ENCODE measurements around the gene ARL16. TPM values are rescaled to one million over a fixed set of nuclear protein-coding genes. Genes with fewer than 3 reads are reported as not detected.

Gene ARL16, protein sequence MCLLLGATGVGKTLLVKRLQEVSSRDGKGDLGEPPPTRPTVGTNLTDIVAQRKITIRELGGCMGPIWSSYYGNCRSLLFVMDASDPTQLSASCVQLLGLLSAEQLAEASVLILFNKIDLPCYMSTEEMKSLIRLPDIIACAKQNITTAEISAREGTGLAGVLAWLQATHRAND
- 47.7 to 57.9 TPM (median 50.2 TPM) in 5 replicates for total RNA-seq (2022; extraction: Qiagen RNA extraction; ENCODE audit: low read depth)

DNA sequence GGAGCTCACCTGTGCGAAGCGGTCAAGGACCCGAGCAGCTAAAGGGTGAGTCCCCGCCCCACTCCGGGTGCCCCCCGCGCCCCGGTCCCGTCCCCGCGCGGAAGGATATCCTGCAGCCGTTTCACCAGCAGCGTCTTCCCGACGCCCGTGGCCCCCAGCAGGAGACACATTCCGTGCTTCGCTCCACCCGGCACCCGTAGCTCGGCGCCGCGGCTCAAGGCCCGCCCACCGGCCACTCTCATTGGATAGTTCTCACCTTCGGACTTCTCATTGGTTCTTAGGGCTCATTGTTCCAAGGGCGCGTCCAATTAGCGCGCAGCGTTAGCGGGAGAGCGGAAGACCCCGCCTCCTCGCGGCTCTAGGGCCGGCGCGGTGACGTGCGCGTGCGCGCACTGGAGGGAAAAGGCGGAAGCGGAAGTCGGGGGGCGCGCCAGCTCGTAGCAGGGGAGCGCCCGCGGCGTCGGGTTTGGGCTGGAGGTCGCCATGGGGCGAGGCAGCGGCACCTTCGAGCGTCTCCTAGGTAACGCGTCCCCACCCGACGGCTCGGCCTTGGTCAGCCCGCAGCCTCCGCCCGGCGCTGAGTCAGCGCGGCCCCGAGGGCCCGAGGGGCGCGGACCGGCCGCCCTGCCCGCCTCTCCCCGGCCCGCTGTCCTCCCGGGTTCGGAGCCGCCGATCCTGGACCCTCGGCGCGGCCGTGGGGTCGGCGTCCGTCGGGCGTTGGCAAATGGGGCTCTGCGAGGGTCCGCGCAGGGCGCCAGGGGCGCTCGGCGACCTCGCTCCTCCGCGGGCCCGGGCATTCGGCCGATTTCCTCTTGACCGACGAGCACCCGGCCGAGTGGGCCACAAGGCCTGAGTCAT lies at the start of gene ARL16, which contains the start of gene HGS:
Gene ARL16, minus strand, starts transcription at position 214 of the 858 bp plus-strand sequence. Its CDS starts 44 bp downstream, at position 170.
Gene HGS, plus strand, starts transcription at position 428 of the 858 bp plus-strand sequence. Its CDS starts 56 bp downstream, at position 484.

DNA sequence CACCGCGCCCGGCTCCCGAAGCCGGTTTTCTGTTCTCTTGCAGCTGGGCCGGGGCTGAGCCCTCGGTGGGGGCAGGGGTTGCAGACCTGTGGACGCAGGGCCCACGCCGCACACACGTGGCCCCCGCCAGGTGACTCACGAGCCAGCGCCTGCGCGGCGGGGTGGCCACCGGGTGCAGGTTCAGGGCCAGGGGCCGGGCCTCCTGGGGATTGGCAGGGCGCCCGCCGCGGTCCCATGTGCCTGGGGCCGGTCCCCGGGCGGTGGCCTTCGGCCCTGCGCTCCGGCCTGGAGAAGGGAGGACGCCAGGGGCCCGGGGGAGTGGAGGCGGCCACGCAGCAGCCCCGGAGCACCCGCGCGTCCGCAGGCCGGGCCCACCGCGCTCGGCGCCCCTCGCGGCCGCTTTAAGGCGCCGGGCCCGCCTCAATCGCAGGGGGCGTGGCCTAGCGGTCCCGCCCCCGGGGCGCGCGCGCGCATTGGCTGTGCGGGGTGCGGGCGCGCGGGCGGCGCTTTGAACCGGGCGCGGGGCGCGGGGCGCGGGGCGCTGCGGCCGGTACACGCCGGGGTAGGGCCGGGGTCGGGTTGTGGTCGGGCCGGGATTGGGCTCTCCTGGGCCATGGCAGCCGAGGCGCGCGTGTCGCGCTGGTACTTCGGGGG lies 28.3 kb upstream of the ARL16 start, which contains the start of gene SLC25A10:
Gene SLC25A10, plus strand, starts transcription at position 471 of the 654 bp plus-strand sequence. Its CDS starts 143 bp downstream, at position 614.

DNA sequence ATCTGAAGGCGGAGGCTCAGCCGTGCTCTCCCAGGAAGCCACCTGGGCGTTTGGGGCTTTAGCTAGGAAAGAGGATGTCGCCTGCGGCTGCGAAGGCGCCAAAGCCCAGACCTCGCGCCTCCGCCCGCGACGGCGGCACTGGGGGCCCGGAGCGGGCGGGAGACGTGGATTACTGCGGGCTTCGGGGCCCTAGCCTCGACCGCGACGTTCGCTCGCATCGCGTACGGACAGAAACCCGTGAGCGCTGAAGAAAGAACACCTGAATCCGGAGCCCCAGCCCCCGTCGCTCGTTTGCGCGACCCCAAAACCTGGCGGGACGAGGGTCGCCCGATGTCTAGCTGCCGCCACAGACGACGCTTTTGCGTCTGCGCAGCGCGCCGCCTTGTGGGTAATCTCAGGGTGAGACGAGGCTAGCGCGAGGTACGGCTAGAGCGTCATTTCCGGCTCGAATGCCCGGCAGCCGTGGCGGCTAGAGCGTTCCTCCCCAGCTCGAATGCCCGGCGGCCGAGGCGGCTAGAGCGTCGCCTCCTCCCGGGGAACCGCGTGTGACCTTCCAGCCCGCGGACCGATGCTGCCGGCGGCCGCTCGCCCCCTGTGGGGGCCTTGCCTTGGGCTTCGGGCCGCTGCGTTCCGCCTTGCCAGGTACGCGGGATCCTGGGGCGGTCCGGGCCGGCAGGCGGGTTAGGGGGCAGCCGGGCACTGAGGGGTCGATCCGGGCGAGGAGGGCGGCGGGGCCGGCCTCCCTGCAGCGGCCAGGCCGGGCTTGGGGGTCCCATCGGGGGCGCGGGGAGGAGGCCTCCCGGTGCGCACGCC lies 19.5 kb upstream of the ARL16 start, which contains the start of gene MRPL12:
Gene MRPL12, plus strand, starts transcription at position 434 of the 813 bp plus-strand sequence. Its CDS starts 135 bp downstream, at position 569.

DNA sequence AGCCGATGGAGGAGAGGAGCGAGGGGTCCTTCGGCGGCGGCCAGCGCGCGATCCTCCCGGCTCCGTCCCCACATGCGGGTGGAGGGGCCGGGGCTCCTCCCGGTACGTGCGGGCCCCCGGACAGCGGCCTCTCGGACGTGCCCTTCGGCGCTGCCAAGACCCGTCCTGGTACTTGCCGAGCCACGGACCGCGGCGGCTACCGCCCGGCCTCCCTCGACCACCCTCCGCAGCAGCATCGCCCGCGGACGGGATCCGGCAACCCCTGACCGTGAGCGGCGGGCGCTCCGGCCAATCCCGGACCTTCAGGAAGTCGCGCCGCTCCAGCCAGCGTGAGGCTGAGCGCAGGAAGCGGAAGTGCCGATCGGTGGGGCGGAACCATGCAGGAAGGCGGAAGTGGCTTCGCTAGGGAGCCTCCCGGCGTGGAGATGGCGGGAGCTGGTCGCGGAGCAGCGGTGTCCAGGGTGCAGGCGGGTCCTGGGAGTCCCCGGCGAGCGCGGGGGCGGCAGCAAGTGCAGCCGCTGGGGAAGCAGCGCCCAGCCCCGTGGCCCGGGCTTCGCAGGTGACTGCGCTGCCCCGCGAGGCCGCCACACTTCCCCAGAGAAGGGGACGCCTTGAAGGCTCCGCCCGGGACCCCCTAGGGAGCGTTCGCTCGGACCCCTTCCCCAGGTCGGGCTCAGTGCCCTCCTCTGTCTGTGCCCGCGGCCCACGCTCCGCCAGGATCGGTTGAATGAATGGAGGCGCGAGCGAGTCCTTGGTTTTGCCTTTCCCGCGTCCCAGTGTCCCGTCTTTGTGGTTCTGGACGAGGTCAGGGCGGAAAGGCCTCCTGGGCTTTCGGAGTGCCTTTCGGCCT lies 17.0 kb downstream of the ARL16 start, which contains the start of the genes CCDC137 and OXLD1:
Gene CCDC137, plus strand, starts transcription at position 396 of the 850 bp plus-strand sequence. Its CDS starts 30 bp downstream, at position 426.
Gene OXLD1, minus strand, starts transcription at position 264 of the 850 bp plus-strand sequence. Its CDS starts 28 bp downstream, at position 236.

DNA sequence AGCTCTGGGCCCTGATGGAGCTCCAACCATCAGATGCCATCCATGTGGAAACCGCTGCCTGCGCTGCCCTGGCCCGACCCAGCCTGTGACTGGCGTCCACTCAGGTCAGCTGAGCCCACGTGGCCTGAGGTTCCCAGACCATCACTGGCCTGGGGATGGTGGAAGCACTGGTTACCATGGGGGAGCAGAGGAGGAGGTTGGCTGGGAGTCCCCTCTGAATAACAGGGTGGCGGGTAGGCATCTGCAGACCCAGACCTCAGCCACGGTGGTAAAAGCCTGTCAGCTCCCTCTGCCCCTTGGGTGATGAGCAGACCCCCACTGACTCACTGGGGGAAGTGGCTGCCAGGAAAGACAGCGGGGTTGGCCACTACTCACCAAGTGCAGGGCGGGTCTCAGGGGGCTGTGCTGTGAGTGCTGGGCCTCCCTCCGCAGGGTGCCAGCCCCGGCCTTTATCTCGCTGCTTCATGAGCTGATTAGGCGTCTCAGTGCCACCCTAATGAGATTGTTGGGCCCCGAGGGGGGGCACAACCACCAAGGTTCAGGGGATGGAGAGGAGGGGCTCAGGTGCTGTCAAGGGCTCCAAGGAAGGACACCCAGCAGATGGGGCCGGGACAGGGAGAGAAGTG lies 27.4 kb downstream of the ARL16 start, which contains the start of gene PDE6G:
Gene PDE6G, minus strand, starts transcription at position 425 of the 626 bp plus-strand sequence. CDS start 3,237 bp downstream, outside the sequence.

DNA sequence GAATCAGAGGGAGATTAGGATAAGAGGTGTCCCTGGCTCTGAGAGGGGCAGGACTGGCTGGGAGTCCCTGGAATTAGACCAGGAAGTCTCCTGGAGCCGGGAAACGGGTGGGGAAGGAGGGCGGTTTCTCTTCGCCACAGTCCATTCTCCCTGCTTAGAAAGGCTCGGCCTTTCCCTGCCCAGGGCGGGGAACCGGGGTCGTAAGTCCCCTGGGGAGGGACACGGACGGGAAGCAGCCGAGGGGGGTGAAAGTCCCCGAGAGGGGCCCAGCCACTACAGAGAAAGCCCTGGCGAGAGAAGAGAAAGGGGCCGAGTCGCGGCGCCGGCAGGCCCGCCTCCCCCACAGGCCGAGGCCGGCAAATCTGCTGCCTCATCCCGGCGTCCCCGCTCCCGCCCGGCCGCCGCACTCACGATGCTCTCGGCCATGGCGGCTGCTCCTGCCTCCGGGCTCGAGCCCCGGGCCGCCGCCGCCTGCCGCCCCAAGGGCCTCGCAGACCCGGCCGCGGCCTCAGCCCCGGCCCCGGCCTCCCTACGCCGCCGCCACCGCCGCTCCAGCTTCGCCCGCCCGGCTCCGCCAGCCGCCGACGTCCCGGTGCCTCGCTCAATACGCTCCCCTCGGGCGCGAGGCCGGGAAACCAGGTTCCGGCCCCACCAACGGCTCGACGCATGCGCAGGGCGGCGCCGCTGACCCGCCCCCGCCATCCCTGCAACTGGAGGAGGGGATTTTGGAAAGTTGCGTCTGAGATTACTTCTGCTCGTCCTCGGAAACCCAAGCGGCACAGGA lies 46.9 kb downstream of the ARL16 start, which contains the start of the genes NPLOC4 and TSPAN10:
Gene NPLOC4, minus strand, starts transcription at position 608 of the 784 bp plus-strand sequence. Its CDS starts 182 bp downstream, at position 426.
Gene TSPAN10, plus strand, starts transcription at position 692 of the 784 bp plus-strand sequence. CDS start 5,217 bp downstream, outside the sequence.

Other genes with a start within 250 kb of the ARL16 start
- gene ACTG1, start 171.0 kb downstream of the ARL16 start, total RNA-seq (2022; extraction: Qiagen RNA extraction; ENCODE audit: low read depth) = 4,800 to 5,938 TPM (median 5,251 TPM) in 5 replicates
- gene FSCN2, start 155.4 kb downstream of the ARL16 start, total RNA-seq (2022; extraction: Qiagen RNA extraction; ENCODE audit: low read depth) = 0.71 to 1.4 TPM (median 0.79 TPM) in 5 replicates
- gene FAAP100, start 131.4 kb downstream of the ARL16 start, total RNA-seq (2022; extraction: Qiagen RNA extraction; ENCODE audit: low read depth) = 19.0 to 27.6 TPM (median 25.8 TPM) in 5 replicates
- gene NPLOC4, start 46.7 kb downstream of the ARL16 start, total RNA-seq (2022; extraction: Qiagen RNA extraction; ENCODE audit: low read depth) = 86.1 to 108 TPM (median 97.3 TPM) in 5 replicates
- 4.2 to 5.9 TPM (median 4.7 TPM) in 5 replicates for gene TSPAN10, start 46.6 kb downstream of the ARL16 start, total RNA-seq (2022; extraction: Qiagen RNA extraction; ENCODE audit: low read depth)
- gene PDE6G, start 27.3 kb downstream of the ARL16 start, total RNA-seq (2022; extraction: Qiagen RNA extraction; ENCODE audit: low read depth) = 1.6 to 3.1 TPM (median 2.3 TPM) in 5 replicates
- 37.5 to 61.3 TPM (median 57.4 TPM) in 5 replicates for gene OXLD1, start 17.2 kb downstream of the ARL16 start, total RNA-seq (2022; extraction: Qiagen RNA extraction; ENCODE audit: low read depth)
- 58.3 to 75.7 TPM (median 65.0 TPM) in 5 replicates for gene CCDC137, start 17.1 kb downstream of the ARL16 start, total RNA-seq (2022; extraction: Qiagen RNA extraction; ENCODE audit: low read depth)
- gene HGS, start 214 bp upstream of the ARL16 start, total RNA-seq (2022; extraction: Qiagen RNA extraction; ENCODE audit: low read depth) = 138 to 202 TPM (median 194 TPM) in 5 replicates
- gene MRPL12, start 19.6 kb upstream of the ARL16 start, total RNA-seq (2022; extraction: Qiagen RNA extraction; ENCODE audit: low read depth) = 243 to 327 TPM (median 298 TPM) in 5 replicates
- 29.3 to 45.2 TPM (median 44.6 TPM) in 5 replicates for gene SLC25A10, start 28.5 kb upstream of the ARL16 start, total RNA-seq (2022; extraction: Qiagen RNA extraction; ENCODE audit: low read depth)
- 0.15 to 0.67 TPM (median 0.54 TPM) in 5 replicates for gene GCGR, start 120.4 kb upstream of the ARL16 start, total RNA-seq (2022; extraction: Qiagen RNA extraction; ENCODE audit: low read depth)
- gene MCRIP1, start 149.5 kb upstream of the ARL16 start, total RNA-seq (2022; extraction: Qiagen RNA extraction; ENCODE audit: low read depth) = 73.8 to 102 TPM (median 99.3 TPM) in 5 replicates
- gene PPP1R27, start 151.3 kb upstream of the ARL16 start, total RNA-seq (2022; extraction: Qiagen RNA extraction; ENCODE audit: low read depth) = 0.19 to 0.47 TPM (median 0.24 TPM) in 4 of 5 replicates, not detected in the other
- 672 to 719 TPM (median 681 TPM) in 5 replicates for gene P4HB, start 176.7 kb upstream of the ARL16 start, total RNA-seq (2022; extraction: Qiagen RNA extraction; ENCODE audit: low read depth)
- gene ARHGDIA, start 187.5 kb upstream of the ARL16 start, total RNA-seq (2022; extraction: Qiagen RNA extraction; ENCODE audit: low read depth) = 558 to 703 TPM (median 590 TPM) in 5 replicates
- gene ALYREF, start 207.8 kb upstream of the ARL16 start, total RNA-seq (2022; extraction: Qiagen RNA extraction; ENCODE audit: low read depth) = 171 to 261 TPM (median 232 TPM) in 5 replicates
- gene ANAPC11, start 207.9 kb upstream of the ARL16 start, total RNA-seq (2022; extraction: Qiagen RNA extraction; ENCODE audit: low read depth) = 208 to 312 TPM (median 266 TPM) in 5 replicates
- 0.27 to 0.84 TPM (median 0.53 TPM) in 5 replicates for gene NPB, start 218.4 kb upstream of the ARL16 start, total RNA-seq (2022; extraction: Qiagen RNA extraction; ENCODE audit: low read depth)
- 15.4 to 22.5 TPM (median 19.0 TPM) in 5 replicates for gene PCYT2, start 227.6 kb upstream of the ARL16 start, total RNA-seq (2022; extraction: Qiagen RNA extraction; ENCODE audit: low read depth)
- gene SIRT7, start 234.4 kb upstream of the ARL16 start, total RNA-seq (2022; extraction: Qiagen RNA extraction; ENCODE audit: low read depth) = 33.7 to 48.8 TPM (median 45.2 TPM) in 5 replicates
- gene MAFG, start 243.9 kb upstream of the ARL16 start, total RNA-seq (2022; extraction: Qiagen RNA extraction; ENCODE audit: low read depth) = 26.4 to 36.5 TPM (median 33.1 TPM) in 5 replicates

Data from A549 treated with GW870086 at 1 μM for 4 hours (cell line).